Measurements from ENCODE around the gene WDR31. TPM values are rescaled to one million over a fixed set of nuclear protein-coding genes. Genes with fewer than 3 reads are reported as not detected.

WDR31 gene
- total RNA-seq, 1 donor from 2014 or later = 1.6 TPM

GRCh38 chr9:113290052-113290607 lies 49.9 kb downstream of the WDR31 start:
- TF ChIP-seq EZH2 (IDR thresholded peaks at IDR 0.05; ENCODE audit: insufficient read depth, low read length) (no peak), CTCF (IDR thresholded peaks at IDR 0.05; ENCODE audit: insufficient read depth, low read depth, low read length) (no peak)
- Mint-ChIP-seq H3K36me3 (ENCODE audit: low read depth, unreplicated experiment) (peaks cover 15% of the 10 kb centered on the region), H3K27me3 (ENCODE audit: low read depth, unreplicated experiment) (no peaks in the 10 kb centered on the region), H3K27ac (ENCODE audit: unreplicated experiment) (no peak overlapping the region), H3K4me3 (ENCODE audit: unreplicated experiment) (no peak overlapping the region), H3K9me3 (ENCODE audit: unreplicated experiment) (no peaks in the 10 kb centered on the region), H3K4me1 (ENCODE audit: low read depth, unreplicated experiment) (no peaks in the 10 kb centered on the region)
- no peak overlapping the region for H3K4me3 ChIP-seq (ENCODE audit: insufficient read depth, low read depth, low read length)
- H3K9ac ChIP-seq (ENCODE audit: low read length) = no peak overlapping the region
- H3K36me3 ChIP-seq (ENCODE audit: insufficient read depth, low read length) = peaks cover 70% of the 10 kb centered on the region
- FAIRE-seq = no peak
- no peak for DNase-seq (ENCODE audit: low read depth)
- H3K4me2 ChIP-seq (ENCODE audit: low read length) = no peak overlapping the region
- no peak overlapping the region for H3K27ac ChIP-seq (ENCODE audit: low read depth, low read length)
- no peaks in the 10 kb centered on the region for H3K4me1 ChIP-seq (ENCODE audit: insufficient read depth, low read length)
- no peak overlapping the region for H2AFZ ChIP-seq (ENCODE audit: low read depth, low read length)
- peaks cover 4% of the 10 kb centered on the region for H4K20me1 ChIP-seq (ENCODE audit: insufficient read depth, low read length)
- H3K79me2 ChIP-seq (ENCODE audit: insufficient read depth, low read length) = peaks cover 3% of the 10 kb centered on the region
- no peaks in the 10 kb centered on the region for H3K27me3 ChIP-seq (ENCODE audit: insufficient read depth, low read length)
- no peaks in the 10 kb centered on the region for H3K9me3 ChIP-seq (ENCODE audit: insufficient read depth, low read depth, low read length)

- TF ChIP-seq CTCF (IDR thresholded peaks at IDR 0.05; ENCODE audit: insufficient read depth, low read depth, low read length) = no peak
- TF ChIP-seq EZH2 (IDR thresholded peaks at IDR 0.05; ENCODE audit: insufficient read depth, low read length) = no peak
- no peaks in the 10 kb centered on the region for H3K27me3 Mint-ChIP-seq (ENCODE audit: low read depth, unreplicated experiment)
- Histone ChIP-seq H2AFZ (ENCODE audit: low read depth, low read length) (no peak overlapping the region), H3K9me3 (ENCODE audit: insufficient read depth, low read depth, low read length) (no peaks in the 10 kb centered on the region), H3K27me3 (ENCODE audit: insufficient read depth, low read length) (no peaks in the 10 kb centered on the region), H3K9ac (ENCODE audit: low read length) (no peak overlapping the region), H3K79me2 (ENCODE audit: insufficient read depth, low read length) (peaks cover 3% of the 10 kb centered on the region), H3K4me2 (ENCODE audit: low read length) (no peak overlapping the region), H3K27ac (ENCODE audit: low read depth, low read length) (no peak overlapping the region), H3K4me1 (ENCODE audit: insufficient read depth, low read length) (no peaks in the 10 kb centered on the region), H3K36me3 (ENCODE audit: insufficient read depth, low read length) (peaks cover 81% of the 10 kb centered on the region), H3K4me3 (ENCODE audit: insufficient read depth, low read depth, low read length) (no peak overlapping the region), H4K20me1 (ENCODE audit: insufficient read depth, low read length) (peaks cover 4% of the 10 kb centered on the region)
- no peak overlapping the region for H3K4me3 Mint-ChIP-seq (ENCODE audit: unreplicated experiment)
- no peak for DNase-seq (ENCODE audit: low read depth)
- H3K9me3 Mint-ChIP-seq (ENCODE audit: unreplicated experiment) = no peaks in the 10 kb centered on the region
- no peak for FAIRE-seq
- no peaks in the 10 kb centered on the region for H3K4me1 Mint-ChIP-seq (ENCODE audit: low read depth, unreplicated experiment)
- H3K36me3 Mint-ChIP-seq (ENCODE audit: low read depth, unreplicated experiment) = peaks cover 15% of the 10 kb centered on the region
- no peak overlapping the region for H3K27ac Mint-ChIP-seq (ENCODE audit: unreplicated experiment)
These were observed 51.0 kb downstream of the WDR31 start for GRCh38 chr9:113289091-113289490.

- Mint-ChIP-seq H3K27ac (ENCODE audit: unreplicated experiment) (peak overlapping the region; percentile 48), H3K4me1 (ENCODE audit: low read depth, unreplicated experiment) (peaks cover 6% of the 10 kb centered on the region), H3K4me3 (ENCODE audit: unreplicated experiment) (no peak overlapping the region), H3K9me3 (ENCODE audit: unreplicated experiment) (no peaks in the 10 kb centered on the region), H3K27me3 (ENCODE audit: low read depth, unreplicated experiment) (no peaks in the 10 kb centered on the region), H3K36me3 (ENCODE audit: low read depth, unreplicated experiment) (peaks cover 11% of the 10 kb centered on the region)
- no peak overlapping the region for H3K27ac ChIP-seq (ENCODE audit: low read depth, low read length)
- H3K27me3 ChIP-seq (ENCODE audit: insufficient read depth, low read length) = no peaks in the 10 kb centered on the region
- H3K9ac ChIP-seq (ENCODE audit: low read length) = no peak overlapping the region
- peaks cover 34% of the 10 kb centered on the region for H3K79me2 ChIP-seq (ENCODE audit: insufficient read depth, low read length)
- peaks cover 2% of the 10 kb centered on the region for H3K4me1 ChIP-seq (ENCODE audit: insufficient read depth, low read length)
- TF ChIP-seq EZH2 (IDR thresholded peaks at IDR 0.05; ENCODE audit: insufficient read depth, low read length) (no peak), CTCF (IDR thresholded peaks at IDR 0.05; ENCODE audit: insufficient read depth, low read depth, low read length) (no peak)
- no peak overlapping the region for H3K4me3 ChIP-seq (ENCODE audit: insufficient read depth, low read depth, low read length)
- H3K9me3 ChIP-seq (ENCODE audit: insufficient read depth, low read depth, low read length) = no peaks in the 10 kb centered on the region
- FAIRE-seq (no peak), DNase-seq (ENCODE audit: low read depth) (no peak)
- peaks cover 65% of the 10 kb centered on the region for H3K36me3 ChIP-seq (ENCODE audit: insufficient read depth, low read length)
- H3K4me2 ChIP-seq (ENCODE audit: low read length) = no peak overlapping the region
- peaks cover 7% of the 10 kb centered on the region for H4K20me1 ChIP-seq (ENCODE audit: insufficient read depth, low read length)
- no peak overlapping the region for H2AFZ ChIP-seq (ENCODE audit: low read depth, low read length)
These were observed 58.7 kb downstream of the WDR31 start for GRCh38 chr9:113281356-113281755.

Data from astrocyte (in vitro differentiated cells and primary cell).